ENCODE measurements around the gene NGB.

GRCh38 chr14:77240336-77240915 is 30.6 kb downstream of the NGB start:
- no peak for TF ChIP-seq POLR2A (IDR thresholded peaks at IDR 0.05)
- no peak for TF ChIP-seq CTCF (IDR thresholded peaks at IDR 0.05)
- no peak for TF ChIP-seq POLR2AphosphoS5 (IDR thresholded peaks at IDR 0.05)

Data from sigmoid colon (tissue), 4 donors.